Measurements from ENCODE around the gene PRDM16. TPM values are rescaled to one million over a fixed set of nuclear protein-coding genes. Genes with fewer than 3 reads are reported as not detected.

PRDM16 gene
- total and polyA plus RNA-seq, 2 of the 13 experiments (the other 11 are each of a cell fraction or from before 2014, with no cell fraction given): 0.15 to 0.81 TPM

GRCh38 chr1:3482378-3482849, 413.4 kb downstream of the PRDM16 start (continued):
- no peak for TF ChIP-seq ZBTB44 (CRISPR knock-in tag; IDR thresholded peaks at IDR 0.05)
- TF ChIP-seq RBFOX2 (IDR thresholded peaks at IDR 0.05; ENCODE audit: low read depth, low read length): peak; percentile 26
- peak; percentile 72; the same call in 1 of the 2 replicates for TF ChIP-seq PCBP1 (IDR thresholded peaks at IDR 0.05; ENCODE audit: borderline replicate concordance, low read depth, low read length)
- TF ChIP-seq SMYD3 (CRISPR knock-in tag; IDR thresholded peaks at IDR 0.05): no peak
- TF ChIP-seq THRA (CRISPR knock-in tag; IDR thresholded peaks at IDR 0.05; ENCODE audit: borderline replicate concordance): peak; percentile 27; the same call in 1 of the 2 replicates
- TF ChIP-seq, protein P1, sequence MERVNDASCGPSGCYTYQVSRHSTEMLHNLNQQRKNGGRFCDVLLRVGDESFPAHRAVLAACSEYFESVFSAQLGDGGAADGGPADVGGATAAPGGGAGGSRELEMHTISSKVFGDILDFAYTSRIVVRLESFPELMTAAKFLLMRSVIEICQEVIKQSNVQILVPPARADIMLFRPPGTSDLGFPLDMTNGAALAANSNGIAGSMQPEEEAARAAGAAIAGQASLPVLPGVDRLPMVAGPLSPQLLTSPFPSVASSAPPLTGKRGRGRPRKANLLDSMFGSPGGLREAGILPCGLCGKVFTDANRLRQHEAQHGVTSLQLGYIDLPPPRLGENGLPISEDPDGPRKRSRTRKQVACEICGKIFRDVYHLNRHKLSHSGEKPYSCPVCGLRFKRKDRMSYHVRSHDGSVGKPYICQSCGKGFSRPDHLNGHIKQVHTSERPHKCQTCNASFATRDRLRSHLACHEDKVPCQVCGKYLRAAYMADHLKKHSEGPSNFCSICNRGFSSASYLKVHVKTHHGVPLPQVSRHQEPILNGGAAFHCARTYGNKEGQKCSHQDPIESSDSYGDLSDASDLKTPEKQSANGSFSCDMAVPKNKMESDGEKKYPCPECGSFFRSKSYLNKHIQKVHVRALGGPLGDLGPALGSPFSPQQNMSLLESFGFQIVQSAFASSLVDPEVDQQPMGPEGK (CRISPR knock-in tag; IDR thresholded peaks at IDR 0.05): peak; percentile 55; the same call in 1 of the 2 replicates
- no peak for TF ChIP-seq KAT8 (CRISPR knock-in tag; IDR thresholded peaks at IDR 0.05)
- peak; percentile 8 for TF ChIP-seq AGO2 (optimal IDR thresholded peaks at IDR 0.05; ENCODE audit: low read depth, low read length)
- no peak for TF ChIP-seq LCORL (IDR thresholded peaks at IDR 0.05)
- no peak for TF ChIP-seq LCORL (CRISPR knock-in tag; IDR thresholded peaks at IDR 0.05)
- TF ChIP-seq JARID2 (CRISPR knock-in tag; IDR thresholded peaks at IDR 0.05; ENCODE audit: insufficient replicate concordance): no peak
- no peak for TF ChIP-seq MLXIP (CRISPR knock-in tag; IDR thresholded peaks at IDR 0.05; ENCODE audit: borderline replicate concordance)
- no peak for TF ChIP-seq GTF2F1 (IDR thresholded peaks at IDR 0.05; ENCODE audit: low read length)
- TF ChIP-seq ZMYM2 (CRISPR knock-in tag; IDR thresholded peaks at IDR 0.05): no peak
- TF ChIP-seq ZNF746 (CRISPR knock-in tag; IDR thresholded peaks at IDR 0.05): no peak
- peak; percentile 71 for TF ChIP-seq ZSCAN25 (CRISPR knock-in tag; IDR thresholded peaks at IDR 0.05)
- TF ChIP-seq ZNF619 (CRISPR knock-in tag; IDR thresholded peaks at IDR 0.05): no peak
- 0 out of 2 replicates have a peak, but pooled peaks have one; percentile 24 for TF ChIP-seq AKAP8 (CRISPR knock-in tag; IDR thresholded peaks at IDR 0.05)
- TF ChIP-seq POLR2G (IDR thresholded peaks at IDR 0.05; ENCODE audit: low read depth, low read length): peak; percentile 38
- TF ChIP-seq FOSL2 (CRISPR knock-in tag; IDR thresholded peaks at IDR 0.05): peak; percentile 34; the same call in 1 of the 2 replicates
- no peak for TF ChIP-seq REL (CRISPR knock-in tag; conservative IDR thresholded peaks at IDR 0.05)
- peak; percentile 33; the same call in 1 of the 2 replicates for TF ChIP-seq RARA (CRISPR knock-in tag; IDR thresholded peaks at IDR 0.05)
- TF ChIP-seq POLR2A (IDR thresholded peaks at IDR 0.05; ENCODE audit: insufficient read depth in 1 of 2, low read depth in 2 of 2, low read length in 2 of 2): peak in 1 of 2 experiments; percentile 47; a peak in 2 of 4 replicates
- no peak for TF ChIP-seq DMAP1 (CRISPR knock-in tag; IDR thresholded peaks at IDR 0.05)
